ENCODE data around the gene SWAP70.
A peak's percentile ranks its signal among the peaks of the same experiment; 100 is the strongest.
"Not testable (repeated sequence)": the region's sequence is repeated elsewhere in the genome, so short reads cannot be mapped to it uniquely, and the experiment has no call there.

The SWAP70 gene

GRCh38 chr11:9663699-9664275 is at the start of gene SWAP70:
TSS of gene SWAP70 (plus strand) at chr11:9664077. CDS start at chr11:9664180, 103 bp downstream.
- peak; percentile 73 for DNase-seq (ENCODE audit: low read depth)

DNA sequence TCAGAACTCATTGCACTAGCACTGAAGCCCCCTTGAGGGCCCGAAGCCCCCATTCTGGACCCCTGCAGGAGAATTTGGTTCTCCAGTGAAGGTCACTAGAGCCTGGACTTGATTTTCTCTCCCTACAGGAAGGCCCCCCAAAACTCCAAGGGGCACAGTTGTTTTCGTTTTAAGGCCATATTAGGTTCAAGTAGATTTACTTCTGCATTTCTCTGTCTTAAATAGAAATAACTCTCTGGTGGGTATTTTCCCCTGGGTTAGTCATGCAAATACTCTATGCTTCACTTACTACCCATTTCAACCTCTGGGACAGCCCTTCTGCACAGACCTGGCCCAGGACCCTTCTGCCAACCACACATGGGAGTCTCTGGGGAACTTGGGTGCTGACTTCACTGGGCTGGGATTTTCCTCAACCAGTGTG is 48.8 kb upstream of the SWAP70 start:
- no peak for DNase-seq (ENCODE audit: low read depth)

- no peak for DNase-seq (ENCODE audit: low read depth)
Measured at GRCh38 chr11:9616042-9616675, 47.7 kb upstream of the SWAP70 start.

DNA sequence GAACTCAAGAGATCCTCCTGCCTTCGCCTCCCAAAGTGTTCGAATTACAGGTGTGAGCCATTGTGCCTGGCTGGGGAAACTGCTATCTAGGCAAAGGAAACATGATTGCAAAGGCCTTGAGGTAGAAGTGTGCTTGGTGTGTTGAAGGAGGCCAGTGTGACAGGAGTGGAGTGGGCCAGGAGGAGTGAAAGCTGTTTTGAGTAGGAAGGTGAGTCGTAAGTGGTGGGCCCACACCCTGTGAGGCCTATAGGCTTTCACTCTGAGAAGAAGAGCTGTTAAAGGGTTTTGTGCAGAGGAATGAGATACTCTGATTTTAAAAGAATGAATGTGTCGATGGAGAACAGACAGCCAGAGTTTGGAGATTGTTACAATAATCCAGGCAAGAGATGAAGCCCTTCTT is 47.0 kb upstream of the SWAP70 start:
- no peak for DNase-seq (ENCODE audit: low read depth)

DNA sequence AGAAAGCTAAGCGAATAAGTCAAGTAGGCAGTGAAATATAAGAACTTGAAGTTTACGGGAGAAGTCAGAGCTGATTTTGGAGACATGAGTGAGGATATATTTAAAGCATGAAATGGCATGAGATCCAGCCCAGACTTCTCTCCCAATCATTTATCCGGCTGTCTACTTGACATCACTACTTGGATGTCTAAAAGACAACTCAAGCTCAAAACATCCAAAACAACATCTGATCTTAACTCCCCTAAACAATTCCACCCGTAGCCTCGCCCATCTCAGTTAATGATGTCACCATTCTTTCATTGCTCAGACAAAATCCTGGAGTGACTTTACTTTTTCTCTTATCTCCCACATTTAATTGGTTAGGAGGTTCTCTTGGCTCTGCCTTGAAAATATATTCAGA is 45.9 kb upstream of the SWAP70 start:
- DNase-seq (ENCODE audit: low read depth) = no peak

DNA sequence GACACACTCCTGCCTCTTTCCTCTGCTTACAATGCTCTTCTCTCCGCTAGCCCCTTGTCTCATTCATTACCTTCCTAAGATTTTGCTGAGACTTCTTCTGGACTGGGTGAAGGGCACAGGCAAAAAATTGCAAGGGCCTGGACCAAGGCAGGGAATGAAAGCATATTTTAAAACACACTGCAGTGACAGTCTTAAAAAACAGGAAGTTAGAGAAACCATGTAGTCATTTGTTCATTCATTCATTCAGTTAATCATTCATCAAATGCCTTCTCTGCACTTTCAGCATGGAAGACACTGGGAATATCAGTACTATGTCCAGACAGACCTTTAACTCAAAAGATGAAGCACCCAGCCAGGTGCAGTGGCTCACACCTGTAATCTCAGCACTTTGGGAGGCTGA is 44.9 kb upstream of the SWAP70 start:
- no peak for DNase-seq (ENCODE audit: low read depth)

GRCh38 chr11:9619971-9620370 is 43.9 kb upstream of the SWAP70 start:
- no peak for DNase-seq (ENCODE audit: low read depth)

DNA sequence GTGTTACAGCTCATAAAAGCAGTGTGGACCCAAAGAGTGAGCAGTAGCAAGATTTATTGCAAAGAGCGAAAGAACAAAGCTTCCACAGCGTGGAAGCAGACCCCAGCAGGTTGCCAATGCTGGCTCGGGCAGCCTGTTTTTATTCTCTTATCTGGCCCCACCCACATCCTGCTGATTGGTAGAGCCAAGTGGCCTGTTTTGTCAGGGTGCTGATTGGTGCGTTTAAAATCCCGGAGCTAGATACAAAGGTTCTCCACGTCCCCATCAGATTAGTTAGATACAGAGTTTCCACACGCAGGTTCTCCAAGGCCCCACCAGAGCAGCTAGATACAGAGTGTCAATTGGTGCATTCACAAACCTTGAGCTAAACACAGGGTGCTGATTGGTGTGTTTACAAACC is 41.5 kb upstream of the SWAP70 start:
- DNase-seq (ENCODE audit: low read depth) = not testable (repeated sequence)

- not testable (repeated sequence) for DNase-seq (ENCODE audit: low read depth)
Measured at GRCh38 chr11:9623053-9623452, 40.8 kb upstream of the SWAP70 start.

DNA sequence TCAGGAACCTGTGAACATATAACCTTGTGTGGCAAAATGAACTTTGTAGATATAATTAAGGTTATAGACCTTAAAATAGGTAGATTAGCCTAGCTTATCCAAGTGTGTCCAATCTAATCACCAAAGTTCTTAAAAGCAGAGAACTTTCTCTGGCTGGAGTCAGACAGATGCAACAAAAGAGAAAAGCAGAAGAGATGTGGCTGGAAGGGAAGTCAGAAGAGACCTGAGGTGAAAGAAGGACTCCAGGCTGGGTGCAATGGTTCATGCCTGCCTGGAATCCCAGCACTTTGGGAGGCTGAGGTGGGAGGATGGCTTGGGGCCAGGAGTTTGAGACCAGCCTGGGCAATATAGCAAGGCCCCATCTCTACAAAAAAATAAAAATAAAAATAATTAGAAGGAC is 39.4 kb upstream of the SWAP70 start:
- DNase-seq (ENCODE audit: low read depth) = no peak

DNA sequence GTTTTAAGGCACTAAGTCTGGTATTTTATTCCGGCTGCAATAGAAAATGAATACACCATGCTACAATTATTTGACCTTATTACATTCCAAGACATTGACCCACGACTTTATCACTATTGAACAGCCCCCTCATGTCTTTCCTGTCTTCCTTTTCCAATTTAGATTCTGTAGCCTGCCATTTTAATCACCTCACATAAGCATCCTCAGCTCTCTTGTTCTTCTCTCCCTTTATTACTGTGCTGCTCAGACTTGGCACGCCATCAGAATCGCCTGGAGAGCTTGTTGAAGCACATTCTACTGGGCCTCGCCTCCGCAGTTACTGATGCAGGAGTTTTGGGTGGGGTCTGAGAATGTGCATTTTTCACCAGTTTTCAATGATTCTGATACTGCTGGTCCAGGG is 38.7 kb upstream of the SWAP70 start:
- DNase-seq (ENCODE audit: low read depth) = no peak

- no peak for DNase-seq (ENCODE audit: low read depth)
Measured at GRCh38 chr11:9625728-9626127, 38.1 kb upstream of the SWAP70 start.

DNA sequence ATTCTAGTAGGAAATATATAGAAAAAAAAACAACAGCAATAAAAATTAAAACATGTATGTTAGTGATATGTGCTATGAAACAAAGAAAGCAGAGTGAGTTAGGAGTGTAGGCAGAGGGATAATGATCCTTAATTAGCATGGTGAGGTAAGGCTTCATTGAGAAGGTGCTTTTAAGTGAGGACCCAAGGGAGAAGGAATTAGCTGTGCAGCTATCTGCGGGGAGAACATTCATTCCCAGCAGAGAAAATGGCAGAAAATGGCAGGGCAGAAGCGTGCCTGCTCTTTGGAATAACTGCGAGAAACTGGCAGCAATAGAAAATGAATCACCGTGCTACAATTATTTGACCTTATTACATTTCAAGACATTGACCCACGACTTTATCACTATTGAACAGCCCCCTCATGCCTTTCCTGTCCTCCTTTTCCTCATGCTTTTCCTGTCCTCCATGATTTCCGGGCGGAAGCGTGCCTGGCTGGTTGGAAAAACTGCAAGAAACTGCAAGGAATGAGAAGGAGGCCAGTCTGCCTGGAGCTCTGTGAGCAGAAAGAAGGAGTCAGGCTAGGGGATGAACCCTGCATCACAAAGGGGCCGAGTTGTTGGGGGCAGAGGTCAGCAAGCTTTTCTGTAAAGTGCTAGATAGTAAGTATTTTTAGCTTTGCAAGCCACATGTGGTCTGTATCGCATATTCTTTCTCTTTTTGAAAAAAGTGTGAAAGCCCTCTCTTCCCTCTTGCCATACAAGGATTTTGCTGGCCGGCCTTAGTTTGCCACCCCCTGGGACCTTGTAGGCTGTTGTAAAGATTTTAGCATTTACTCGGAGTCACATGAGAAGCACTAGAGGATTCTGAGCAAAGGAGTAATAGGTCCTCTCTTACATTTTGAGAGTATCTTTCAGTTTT is 37.1 kb upstream of the SWAP70 start:
- no peak for DNase-seq (ENCODE audit: low read depth)

GRCh38 chr11:9629064-9629463 is 34.8 kb upstream of the SWAP70 start:
- no peak for DNase-seq (ENCODE audit: low read depth)

GRCh38 chr11:9633679-9634078 is 30.2 kb upstream of the SWAP70 start:
- no peak for DNase-seq (ENCODE audit: low read depth)

GRCh38 chr11:9636691-9637090 is 27.2 kb upstream of the SWAP70 start:
- no peak for DNase-seq (ENCODE audit: low read depth)

DNA sequence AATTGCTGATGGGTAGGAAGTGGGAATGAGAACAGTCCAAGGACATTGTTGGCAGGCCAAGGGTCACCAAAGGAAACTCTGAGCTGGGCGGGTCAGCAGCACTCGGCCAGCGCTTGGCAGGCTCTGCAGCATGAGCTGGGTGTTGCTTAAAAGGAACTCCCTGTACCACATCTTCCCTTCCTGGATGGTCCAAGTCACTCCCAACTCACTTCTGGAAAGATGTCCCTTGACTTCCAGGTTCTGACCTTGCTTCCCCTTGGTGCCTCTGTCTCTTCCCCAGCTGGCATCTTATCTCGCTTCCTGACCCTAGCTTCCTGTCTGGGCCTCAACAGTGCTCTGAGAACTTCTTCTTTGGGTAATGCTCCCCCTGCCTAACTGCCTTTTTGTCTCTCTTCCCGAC is 24.8 kb upstream of the SWAP70 start:
- no peak for DNase-seq (ENCODE audit: low read depth)

DNA sequence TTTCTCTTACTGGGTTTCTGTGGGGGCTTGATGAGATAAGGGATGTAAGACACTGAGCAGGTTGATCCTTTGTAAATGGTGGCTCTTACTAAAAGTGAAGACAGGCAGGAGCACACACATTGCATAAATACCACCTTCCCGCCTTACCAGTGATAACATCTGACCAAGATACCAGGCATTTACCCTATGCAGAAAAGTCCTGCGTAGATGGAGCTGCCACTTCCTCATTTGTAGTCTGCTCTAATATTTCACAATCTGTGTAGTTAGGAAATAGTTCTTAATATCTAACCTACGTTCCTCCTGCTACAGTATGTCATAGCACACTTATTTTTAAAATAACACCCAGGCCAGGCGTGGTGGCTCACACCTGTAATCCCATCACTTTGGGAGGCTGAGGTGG is 23.9 kb upstream of the SWAP70 start:
- no peak for DNase-seq (ENCODE audit: low read depth)

DNA sequence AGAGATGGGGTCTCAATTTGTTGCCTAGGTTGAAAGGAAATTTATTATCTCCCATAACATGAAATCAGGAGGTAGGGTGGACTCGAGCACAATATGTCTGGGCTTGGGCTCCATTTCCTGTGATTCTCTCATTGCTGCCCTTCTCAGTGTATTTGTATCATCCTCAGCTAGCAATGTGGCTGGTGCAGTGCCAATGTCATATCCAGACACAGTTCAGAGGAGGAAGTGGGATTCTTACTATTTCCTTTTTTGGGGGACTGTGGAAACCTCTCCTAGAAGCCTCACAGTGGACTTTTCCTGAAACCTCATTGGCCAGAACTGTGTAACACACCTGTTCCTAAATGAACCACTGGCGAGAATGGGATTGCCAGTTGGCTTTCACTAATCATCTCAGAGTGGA is 21.0 kb upstream of the SWAP70 start:
- no peak for DNase-seq (ENCODE audit: low read depth)

GRCh38 chr11:9643751-9644150 is 20.1 kb upstream of the SWAP70 start:
- DNase-seq (ENCODE audit: low read depth) = no peak

DNA sequence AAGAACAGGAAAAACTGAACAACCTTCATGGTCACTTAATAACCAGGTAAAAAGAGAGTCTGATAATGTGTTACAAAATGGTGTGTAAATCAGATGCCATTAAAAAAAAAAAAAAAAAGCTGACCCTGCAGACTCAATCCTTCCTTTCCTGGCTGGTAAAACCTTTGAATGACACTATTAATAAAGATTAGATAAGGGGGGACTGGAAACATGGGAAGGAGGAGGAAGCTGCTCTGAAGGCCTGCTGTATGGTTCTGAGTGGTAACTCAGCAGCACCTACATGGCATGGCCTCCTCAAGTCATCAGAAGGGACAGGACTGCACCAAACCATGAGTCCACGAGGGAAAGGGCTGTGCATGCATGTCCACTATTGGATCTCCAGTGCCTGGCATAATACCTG is 18.0 kb upstream of the SWAP70 start:
- DNase-seq (ENCODE audit: low read depth) = no peak

DNA sequence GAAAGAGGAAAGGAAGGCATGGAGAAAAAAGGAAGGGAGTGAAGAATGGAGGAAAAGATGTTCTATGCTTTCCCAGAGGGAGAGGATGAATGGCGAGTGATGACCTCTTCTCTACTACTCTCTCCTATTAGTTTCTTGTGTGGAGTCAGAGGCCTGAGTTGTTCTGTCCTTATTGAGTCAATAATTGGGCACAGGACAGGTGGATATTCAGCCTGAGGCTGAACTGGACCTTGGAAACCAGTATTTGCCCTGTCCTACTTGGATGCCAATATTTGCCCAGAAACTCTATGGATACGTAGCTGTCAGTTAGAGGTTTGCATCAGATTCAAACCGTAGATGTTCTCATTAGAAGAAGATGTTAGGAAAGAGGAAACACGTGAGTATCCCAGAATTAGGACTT is 17.6 kb upstream of the SWAP70 start:
- no peak for DNase-seq (ENCODE audit: low read depth)

DNA sequence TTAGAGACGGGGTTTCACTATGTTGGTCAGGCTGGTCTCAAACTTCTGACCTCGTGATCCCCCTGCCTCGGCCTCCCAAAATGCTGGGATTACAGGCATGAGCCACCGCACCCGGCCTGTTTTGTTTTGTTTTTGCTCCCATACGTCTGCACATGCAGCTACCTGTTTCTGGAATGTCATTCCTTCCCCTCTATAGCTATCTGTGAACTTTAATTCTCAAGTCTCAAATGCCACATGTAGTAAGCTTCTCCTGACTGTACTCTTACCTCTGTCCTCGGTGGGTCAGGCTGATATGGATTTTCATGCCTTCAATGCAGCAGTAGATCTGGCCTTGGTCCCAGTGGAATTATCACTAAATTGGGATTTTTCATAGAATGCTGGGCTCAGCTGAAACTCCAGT is 12.4 kb upstream of the SWAP70 start:
- no peak for DNase-seq (ENCODE audit: low read depth)
